Ascending aorta (tissue), 2 donors: Measurements from ENCODE around the gene FAM3D. TPM values are rescaled to one million over a fixed set of nuclear protein-coding genes. Genes with fewer than 3 reads are reported as not detected.

Source experiments
- DNase-seq, 2 donors: peaks; one replicate each; pipeline ENCODE4 v3.0.0-alpha.2; 2019; ENCODE audit warnings: low spot score in 2 of 2
- H3K27ac ChIP-seq, 2 donors: fragments of 200-600 bp; sonication (generic); one replicate each; pipeline ENCODE4 v1.5.1; 2016 to 2017; ENCODE audit warnings: mild to moderate bottlenecking in 1 of 2
- H3K27me3 ChIP-seq: fragments of 200-600 bp; sonication (generic); one replicate; pipeline ENCODE4 v1.5.1; 2017
- H3K36me3 ChIP-seq, 2 donors: fragments of 200-600 bp; sonication (generic); one replicate each; pipeline ENCODE4 v1.5.1; 2016
- H3K4me1 ChIP-seq, 2 donors: fragments of 200-600 bp; sonication (generic); one replicate each; pipeline ENCODE4 v1.5.1; 2016 to 2017; ENCODE audit warnings: mild to moderate bottlenecking in 1 of 2
- H3K4me3 ChIP-seq, 2 donors: fragments of 200-600 bp; sonication (generic); one replicate each; pipeline ENCODE4 v1.5.1; 2016 to 2017; ENCODE audit warnings: mild to moderate bottlenecking in 1 of 2
- H3K9me3 ChIP-seq, 2 donors: fragments of 200-600 bp; sonication (generic); one replicate each; pipeline ENCODE4 v1.5.1; 2016
- CTCF ChIP-seq, 3 experiments: fragments of 200-600 bp in 2 of 3; fragments of 450-650 bp in 1 of 3; sonication (generic) in 2 of 3; IDR thresholded peaks; one replicate each; pipeline ENCODE4 v1.5.1; 2016 to 2019; ENCODE audit warnings: antibody characterized with exemption in 3 of 3, mild to moderate bottlenecking in 1 of 3, moderate library complexity in 1 of 3
- intact Hi-C: fragments of 100-400 bp; cut with DNase I; formaldehyde crosslinking; loops from one replicate; pipeline ENCODE4 v1.15.1; 2023
- total RNA-seq: library from RNA; depleted of rRNA; stranded (reverse); fragments of >200 nt; gene quantifications from one replicate; pipeline ENCODE4 v1.1.0, GENCODE V29; 2016

Gene FAM3D
- total RNA-seq, 1 donor from 2014 or later = not detected

GRCh38 chr3:58597770-58598310, 68.7 kb downstream of the FAM3D start:
- Histone ChIP-seq H3K27ac (no peak overlapping the region), H3K4me3 (no peak overlapping the region), H3K27me3 (no peaks in the 10 kb centered on the region), H3K36me3 (no peaks in the 10 kb centered on the region), H3K4me1 (no peaks in the 10 kb centered on the region), H3K9me3 (no peaks in the 10 kb centered on the region)
- no peak for DNase-seq
- intact Hi-C loops = no loop called here
- TF ChIP-seq CTCF (IDR thresholded peaks at IDR 0.05) = no peak

- no peak overlapping the region for H3K27ac ChIP-seq
- intact Hi-C loops = no loop called here
- H3K9me3 ChIP-seq = no peaks in the 10 kb centered on the region
- DNase-seq = no peak
- no peaks in the 10 kb centered on the region for H3K36me3 ChIP-seq
- no peak overlapping the region for H3K4me3 ChIP-seq
- H3K4me1 ChIP-seq = no peaks in the 10 kb centered on the region
- no peak for TF ChIP-seq CTCF (IDR thresholded peaks at IDR 0.05)
- no peaks in the 10 kb centered on the region for H3K27me3 ChIP-seq
These were observed 69.6 kb downstream of the FAM3D start for GRCh38 chr3:58596834-58597518.

- Histone ChIP-seq H3K36me3 (no peaks in the 10 kb centered on the region), H3K4me1 (no peaks in the 10 kb centered on the region), H3K4me3 (no peak overlapping the region), H3K9me3 (no peaks in the 10 kb centered on the region), H3K27me3 (no peaks in the 10 kb centered on the region), H3K27ac (no peak overlapping the region)
- no peak for TF ChIP-seq CTCF (IDR thresholded peaks at IDR 0.05)
- intact Hi-C loops = no loop called here
- DNase-seq = no peak
These were observed 72.5 kb downstream of the FAM3D start for GRCh38 chr3:58594117-58594516.

- no peaks in the 10 kb centered on the region for H3K9me3 ChIP-seq
- no peak for TF ChIP-seq CTCF (IDR thresholded peaks at IDR 0.05)
- no peak overlapping the region for H3K27ac ChIP-seq
- peaks cover 0 to 1% of the 10 kb centered on the region in 2 donors for H3K4me1 ChIP-seq
- no peak overlapping the region for H3K4me3 ChIP-seq
- H3K36me3 ChIP-seq = no peaks in the 10 kb centered on the region
- peaks cover 4% of the 10 kb centered on the region for H3K27me3 ChIP-seq
- no peak for DNase-seq
- intact Hi-C loops = no loop called here
These were observed 74.8 kb downstream of the FAM3D start for GRCh38 chr3:58591517-58592510.

GRCh38 chr3:58588030-58588614, 78.5 kb downstream of the FAM3D start:
- TF ChIP-seq CTCF (IDR thresholded peaks at IDR 0.05) = no peak
- no peak for DNase-seq
- peaks cover 0 to 6% of the 10 kb centered on the region in 2 donors for H3K4me1 ChIP-seq
- no peak overlapping the region for H3K4me3 ChIP-seq
- intact Hi-C loops = no loop called here
- H3K27me3 ChIP-seq = peaks cover 8% of the 10 kb centered on the region
- no peak overlapping the region for H3K27ac ChIP-seq
- H3K9me3 ChIP-seq = no peaks in the 10 kb centered on the region
- H3K36me3 ChIP-seq = no peaks in the 10 kb centered on the region
